GM12872 (cell line): ENCODE measurements around the gene DCAF12.

ENCODE experiments used
- TF ChIP-seq, protein P1 (sequence below): IDR thresholded peaks from 3 replicates; pipeline ENCODE4 v1.5.1; 2011; ENCODE audit warnings: low read depth, mild to moderate bottlenecking, low read length, moderate library complexity; ENCODE audit not compliant: insufficient read depth

The DCAF12 gene

DNA sequence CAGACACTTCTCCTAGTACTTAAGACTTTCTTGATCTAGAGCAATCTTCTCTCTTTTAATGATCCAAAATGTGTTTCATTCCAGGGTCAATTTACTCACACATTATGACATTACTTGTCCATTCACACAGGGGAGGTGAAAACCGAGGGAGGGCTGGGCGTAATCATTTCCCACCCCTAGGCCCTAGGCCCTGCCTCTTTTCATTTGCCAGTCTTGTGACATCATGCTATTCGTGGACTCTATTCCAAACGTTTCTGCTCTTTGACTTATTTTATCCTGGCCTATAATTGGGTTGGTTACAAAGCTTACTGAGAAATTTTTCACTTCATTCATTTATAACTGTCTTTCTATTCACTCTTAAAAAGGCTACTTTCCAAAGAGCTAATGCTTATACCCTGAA is 2.4 kb downstream of the DCAF12 start:
- TF ChIP-seq, protein P1, sequence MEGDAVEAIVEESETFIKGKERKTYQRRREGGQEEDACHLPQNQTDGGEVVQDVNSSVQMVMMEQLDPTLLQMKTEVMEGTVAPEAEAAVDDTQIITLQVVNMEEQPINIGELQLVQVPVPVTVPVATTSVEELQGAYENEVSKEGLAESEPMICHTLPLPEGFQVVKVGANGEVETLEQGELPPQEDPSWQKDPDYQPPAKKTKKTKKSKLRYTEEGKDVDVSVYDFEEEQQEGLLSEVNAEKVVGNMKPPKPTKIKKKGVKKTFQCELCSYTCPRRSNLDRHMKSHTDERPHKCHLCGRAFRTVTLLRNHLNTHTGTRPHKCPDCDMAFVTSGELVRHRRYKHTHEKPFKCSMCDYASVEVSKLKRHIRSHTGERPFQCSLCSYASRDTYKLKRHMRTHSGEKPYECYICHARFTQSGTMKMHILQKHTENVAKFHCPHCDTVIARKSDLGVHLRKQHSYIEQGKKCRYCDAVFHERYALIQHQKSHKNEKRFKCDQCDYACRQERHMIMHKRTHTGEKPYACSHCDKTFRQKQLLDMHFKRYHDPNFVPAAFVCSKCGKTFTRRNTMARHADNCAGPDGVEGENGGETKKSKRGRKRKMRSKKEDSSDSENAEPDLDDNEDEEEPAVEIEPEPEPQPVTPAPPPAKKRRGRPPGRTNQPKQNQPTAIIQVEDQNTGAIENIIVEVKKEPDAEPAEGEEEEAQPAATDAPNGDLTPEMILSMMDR, result no peak

DNA sequence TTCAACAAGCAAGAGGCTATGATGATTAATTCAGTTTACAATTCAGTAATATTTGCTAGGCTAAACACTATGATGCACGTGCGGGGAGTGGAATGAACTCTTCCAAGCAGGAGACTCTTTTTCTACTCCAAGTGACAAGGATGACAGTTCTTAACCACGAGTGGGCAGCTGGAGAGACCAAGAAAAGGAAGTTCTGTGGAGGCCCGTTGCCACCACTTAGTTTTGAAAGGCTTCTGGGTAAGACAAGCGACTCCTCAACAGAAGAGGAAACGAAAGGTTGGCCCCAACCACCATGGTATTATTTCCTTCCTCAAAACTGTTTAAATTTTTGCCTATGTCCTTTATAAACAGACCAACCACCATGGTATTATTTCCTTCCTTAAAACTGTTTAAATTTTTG is 2.8 kb downstream of the DCAF12 start:
- TF ChIP-seq, protein P1, result no peak

DNA sequence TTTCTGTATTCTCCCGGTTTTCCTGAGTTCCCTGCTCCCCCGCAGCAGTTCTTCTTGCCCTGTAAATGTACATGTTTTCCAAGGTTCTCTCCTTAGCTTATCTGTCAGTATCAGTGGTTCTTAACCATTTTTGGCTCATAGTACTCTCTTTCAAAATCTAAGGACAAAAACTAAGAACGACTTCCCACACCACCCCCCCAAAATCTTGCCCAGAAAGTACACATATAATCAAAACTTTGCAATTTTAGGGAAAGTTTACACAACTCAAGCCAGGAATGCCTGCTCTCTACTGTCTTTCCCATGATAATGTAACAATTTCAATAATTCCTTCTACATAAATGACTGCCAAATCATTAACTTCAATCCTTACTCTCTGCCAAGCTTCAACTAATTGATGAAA is 4.5 kb downstream of the DCAF12 start:
- TF ChIP-seq, protein P1, result no peak

DNA sequence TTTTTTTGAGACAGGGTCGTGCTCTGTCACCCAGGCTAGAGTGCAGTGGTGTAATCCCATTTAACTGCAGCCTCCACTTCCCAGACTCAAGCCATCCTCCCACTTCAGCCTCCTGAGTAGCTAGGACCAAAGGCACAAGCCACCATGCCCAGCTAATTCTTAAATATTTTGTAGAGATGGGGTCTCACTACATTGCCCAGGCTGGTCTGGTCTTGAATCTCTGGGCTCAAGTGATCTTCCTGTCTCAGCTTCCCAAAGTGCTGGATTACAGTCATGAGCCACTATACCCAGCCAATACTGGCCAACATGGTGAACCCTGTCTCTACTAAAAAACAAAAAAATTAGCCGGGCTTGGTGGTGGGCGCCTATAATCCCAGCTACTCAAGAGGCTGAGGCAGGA is 6.8 kb downstream of the DCAF12 start:
- TF ChIP-seq, protein P1, result no peak

DNA sequence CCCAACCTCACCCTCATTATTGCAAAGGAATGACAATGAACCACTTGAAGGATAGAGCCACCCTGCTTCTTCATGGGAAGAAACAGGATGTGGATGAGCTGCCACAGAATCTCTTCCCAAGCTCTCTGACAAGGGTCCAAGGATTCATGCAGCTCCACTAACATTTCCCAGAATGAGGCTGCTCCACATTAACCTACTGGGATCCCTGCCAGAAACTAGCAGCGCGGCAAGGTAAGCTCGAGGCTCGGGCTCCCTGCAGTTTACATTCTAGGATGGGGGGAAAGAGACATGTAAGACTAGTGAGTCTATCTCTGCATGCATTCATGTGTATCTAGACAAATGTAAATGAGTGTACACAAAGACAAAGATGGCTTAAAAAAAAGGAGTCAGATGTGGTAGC is 12.1 kb downstream of the DCAF12 start:
- TF ChIP-seq, protein P1, result no peak

DNA sequence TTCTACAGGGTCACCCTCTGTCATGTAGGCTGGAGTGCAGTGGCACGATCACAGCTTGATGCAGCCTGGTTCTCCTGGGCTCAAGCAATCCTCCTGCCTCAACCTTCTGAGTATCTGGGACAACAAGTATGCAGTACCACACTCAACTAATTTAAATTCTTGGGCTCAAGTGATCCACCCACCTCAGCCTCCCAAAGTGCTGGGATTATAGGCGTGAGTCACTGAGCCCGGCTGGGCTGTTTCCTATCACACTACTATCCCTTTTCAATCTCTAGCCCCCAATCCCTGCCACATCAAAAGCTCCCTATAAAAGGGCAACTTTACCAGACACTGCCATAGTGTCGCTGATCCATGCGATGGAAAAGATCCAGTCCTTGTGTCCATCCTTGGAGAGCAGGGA is 20.4 kb downstream of the DCAF12 start:
- TF ChIP-seq, protein P1, result no peak

DNA sequence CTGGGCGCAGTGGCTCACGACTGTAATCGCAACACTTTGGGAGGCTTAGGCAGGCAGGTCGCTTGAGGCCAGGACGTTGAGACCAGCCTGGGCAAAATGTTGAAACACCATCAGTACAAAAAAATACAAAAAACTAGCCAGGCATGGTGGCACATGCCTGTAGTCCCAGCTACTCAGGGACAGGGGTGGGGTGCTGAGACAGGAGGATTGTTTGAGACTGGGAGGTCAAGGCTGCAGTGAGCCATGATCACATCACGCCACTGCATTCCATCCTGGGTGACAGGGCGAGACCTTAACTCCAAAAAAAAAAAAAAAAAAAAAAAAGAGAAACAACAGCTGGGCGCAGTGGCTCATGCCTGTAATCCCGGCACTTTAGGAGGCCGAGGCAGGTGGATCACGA is 23.7 kb downstream of the DCAF12 start:
- TF ChIP-seq, protein P1, result no peak

DNA sequence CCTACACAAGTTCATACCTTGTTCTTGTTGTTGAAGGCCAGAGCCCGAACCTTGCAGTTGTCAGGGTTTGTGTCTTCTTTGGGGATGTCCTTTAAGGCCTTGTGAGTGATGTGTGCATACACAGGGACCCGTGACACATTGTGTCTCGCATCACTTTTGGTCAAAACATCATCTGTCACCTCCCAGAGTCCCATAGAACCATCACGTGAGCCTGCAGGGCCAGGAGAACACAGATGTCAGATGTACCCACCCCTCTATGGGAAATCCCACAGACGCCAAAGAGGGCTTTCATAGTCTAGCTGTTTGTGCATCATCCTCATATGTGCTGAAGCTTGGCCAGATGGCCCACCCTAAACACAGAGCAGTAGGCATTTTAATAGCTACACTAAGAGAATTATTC is 28.2 kb downstream of the DCAF12 start:
- TF ChIP-seq, protein P1, result no peak
